DOHH2 (cell line): ENCODE data around the gene CLIC5.

ENCODE experiments used
- CTCF ChIP-seq: fragments of 200-600 bp; sonication (generic); IDR thresholded peaks from one replicate; pipeline ENCODE4 v1.5.1; 2014; ENCODE audit warnings: antibody characterized with exemption, mild to moderate bottlenecking, low read depth, low read length; ENCODE audit not compliant: poor library complexity, severe bottlenecking
- EZH2phosphoT487 ChIP-seq: fragments of 200-600 bp; sonication (generic); IDR thresholded peaks from 2 replicates; pipeline ENCODE4 v1.6.1; 2017; ENCODE audit warnings: borderline replicate concordance, mild to moderate bottlenecking, antibody characterized with exemption, low read length, moderate library complexity, mixed read lengths

DNA sequence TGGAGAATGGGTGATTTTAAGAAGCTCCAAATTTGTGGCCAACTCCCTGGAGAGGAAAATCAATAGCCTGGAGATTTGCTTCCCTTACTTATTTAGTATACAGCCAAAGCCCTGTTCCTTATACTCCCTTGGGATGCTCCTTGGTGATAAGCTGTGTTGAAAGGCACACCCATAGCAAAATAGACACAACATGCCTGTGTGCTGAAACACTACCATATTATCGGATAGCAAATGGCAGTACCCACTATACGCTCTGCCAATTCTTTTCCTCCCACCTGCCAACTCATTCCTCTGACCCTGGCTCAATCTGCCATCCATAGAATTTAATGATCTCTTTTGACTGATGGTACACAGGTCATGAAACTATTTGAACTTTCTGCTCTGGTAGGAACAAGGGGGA lies 98.2 kb downstream of the CLIC5 start:
- no peak for TF ChIP-seq CTCF
- TF ChIP-seq EZH2phosphoT487: no peak
